Measurements from ENCODE around the gene UBE2O.

Gene UBE2O

GRCh38 chr17:76419576-76420260, 33.2 kb downstream of the UBE2O start:
- H3K9me2 ChIP-seq (replicated peaks; ENCODE audit: insufficient read depth, low read length) = no peaks in the 10 kb centered on the region
- peaks cover 36% of the 10 kb centered on the region for H3K4me1 ChIP-seq (ENCODE audit: low read length)
- H2AFZ ChIP-seq (ENCODE audit: low read length) = peak overlapping the region; percentile 22; the same call in 1 of the 2 replicates
- peak overlapping the region; percentile 93 for H3K4me2 ChIP-seq (ENCODE audit: low read depth, low read length)
- H3K27me3 ChIP-seq (replicated peaks; ENCODE audit: insufficient read depth, low read length) = no peaks in the 10 kb centered on the region
- H3K36me3 ChIP-seq (replicated peaks; ENCODE audit: insufficient read depth, low read length) = no peaks in the 10 kb centered on the region
- H4K20me1 ChIP-seq (ENCODE audit: insufficient read depth, low read length) = no peaks in the 10 kb centered on the region
- peaks cover 78% of the 10 kb centered on the region for H3K79me2 ChIP-seq (ENCODE audit: low read length)
- peak overlapping the region; percentile 50; the same call in 1 of the 2 replicates for H3K9ac ChIP-seq (ENCODE audit: low read length)
- peak overlapping the region; percentile 47 for H3K4me3 ChIP-seq (ENCODE audit: low read length)
- H3F3A ChIP-seq (ENCODE audit: insufficient read depth, low read length) = peaks cover 15% of the 10 kb centered on the region
- TF ChIP-seq CTCF (IDR thresholded peaks at IDR 0.05; ENCODE audit: low read length) (no peak), EZH2phosphoT487 (IDR thresholded peaks at IDR 0.05; ENCODE audit: low read length) (no peak), EZH2 (optimal IDR thresholded peaks at IDR 0.05; ENCODE audit: low read depth, low read length) (no peak)
- peak overlapping the region; percentile 77 for H3K27ac ChIP-seq (ENCODE audit: low read length)
- peak; percentile 72 for DNase-seq
- no peaks in the 10 kb centered on the region for H3K9me3 ChIP-seq (replicated peaks; ENCODE audit: insufficient read depth, low read length)

DNA sequence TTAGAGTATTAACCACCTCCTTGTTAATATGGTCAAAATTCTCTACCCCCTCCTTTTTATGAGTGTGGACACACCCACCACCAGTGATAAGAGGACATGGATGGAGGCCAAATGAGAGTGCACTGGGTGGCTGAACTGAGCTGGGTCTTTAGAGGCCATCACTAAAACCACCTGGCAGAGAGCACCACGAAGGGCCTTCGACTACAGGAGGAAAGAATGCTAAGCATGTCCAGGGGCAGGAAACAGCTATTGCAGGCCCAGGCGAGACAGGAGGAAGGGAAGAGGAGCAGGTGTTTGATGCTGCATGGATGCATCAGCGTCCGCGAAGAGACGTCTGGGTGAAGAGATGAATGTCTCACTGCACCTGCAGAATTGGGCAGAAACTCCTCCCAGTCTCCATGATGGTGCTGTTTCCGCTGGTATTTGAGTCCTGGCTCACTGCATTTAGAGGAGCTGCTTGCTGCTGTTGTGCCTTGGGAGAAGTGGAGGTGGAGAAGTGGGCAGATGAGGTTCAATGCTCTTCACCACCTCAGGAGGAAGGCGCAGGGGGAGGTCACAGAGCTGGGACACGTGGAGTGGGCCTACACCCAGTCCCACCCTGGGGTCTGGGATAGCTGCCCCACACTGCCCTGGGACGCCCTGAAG, 35.3 kb downstream of the UBE2O start:
- Histone ChIP-seq H3K4me3 (ENCODE audit: low read length) (no peak overlapping the region), H3K9ac (ENCODE audit: low read length) (no peak overlapping the region), H3K27ac (ENCODE audit: low read length) (no peak overlapping the region), H3K9me3 (replicated peaks; ENCODE audit: insufficient read depth, low read length) (no peaks in the 10 kb centered on the region), H2AFZ (ENCODE audit: low read length) (no peak overlapping the region), H3K27me3 (replicated peaks; ENCODE audit: insufficient read depth, low read length) (no peaks in the 10 kb centered on the region), H3K79me2 (ENCODE audit: low read length) (peaks cover 91% of the 10 kb centered on the region), H3K9me2 (replicated peaks; ENCODE audit: insufficient read depth, low read length) (no peaks in the 10 kb centered on the region), H3K4me1 (ENCODE audit: low read length) (peaks cover 36% of the 10 kb centered on the region), H4K20me1 (ENCODE audit: insufficient read depth, low read length) (no peaks in the 10 kb centered on the region), H3K36me3 (replicated peaks; ENCODE audit: insufficient read depth, low read length) (no peaks in the 10 kb centered on the region), H3F3A (ENCODE audit: insufficient read depth, low read length) (peaks cover 15% of the 10 kb centered on the region), H3K4me2 (ENCODE audit: low read depth, low read length) (no peak overlapping the region)
- no peak for DNase-seq
- no peak for TF ChIP-seq EZH2phosphoT487 (IDR thresholded peaks at IDR 0.05; ENCODE audit: low read length)
- no peak for TF ChIP-seq CTCF (IDR thresholded peaks at IDR 0.05; ENCODE audit: low read length)
- no peak for TF ChIP-seq EZH2 (optimal IDR thresholded peaks at IDR 0.05; ENCODE audit: low read depth, low read length)

DNA sequence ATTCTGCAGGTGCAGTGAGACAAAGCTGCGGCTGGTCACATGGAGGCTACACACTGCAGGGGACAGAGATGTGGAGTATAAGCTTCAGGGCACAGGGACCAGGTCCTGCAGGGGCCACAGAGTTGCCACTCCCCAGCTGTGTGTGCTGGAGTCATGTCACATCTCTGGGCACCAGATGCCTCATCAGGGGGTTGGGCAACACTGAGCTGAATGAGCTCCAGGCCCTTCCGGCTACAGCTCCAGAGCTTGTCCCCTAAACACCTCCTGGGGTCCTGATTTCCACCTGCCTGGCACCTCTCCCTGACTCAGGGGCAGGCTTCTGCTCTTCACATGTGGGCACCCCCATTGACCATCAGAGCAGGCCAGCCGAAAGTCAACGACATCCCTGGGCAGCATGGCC, 36.1 kb downstream of the UBE2O start:
- H3K36me3 ChIP-seq (replicated peaks; ENCODE audit: insufficient read depth, low read length) = no peaks in the 10 kb centered on the region
- H3K9ac ChIP-seq (ENCODE audit: low read length) = no peak overlapping the region
- H3F3A ChIP-seq (ENCODE audit: insufficient read depth, low read length) = peaks cover 15% of the 10 kb centered on the region
- H3K4me2 ChIP-seq (ENCODE audit: low read depth, low read length) = no peak overlapping the region
- peaks cover 84% of the 10 kb centered on the region for H3K79me2 ChIP-seq (ENCODE audit: low read length)
- H3K9me2 ChIP-seq (replicated peaks; ENCODE audit: insufficient read depth, low read length) = no peaks in the 10 kb centered on the region
- H3K4me1 ChIP-seq (ENCODE audit: low read length) = peaks cover 36% of the 10 kb centered on the region
- no peaks in the 10 kb centered on the region for H4K20me1 ChIP-seq (ENCODE audit: insufficient read depth, low read length)
- no peak for TF ChIP-seq EZH2phosphoT487 (IDR thresholded peaks at IDR 0.05; ENCODE audit: low read length)
- H3K9me3 ChIP-seq (replicated peaks; ENCODE audit: insufficient read depth, low read length) = no peaks in the 10 kb centered on the region
- no peak overlapping the region for H3K27ac ChIP-seq (ENCODE audit: low read length)
- no peak overlapping the region for H2AFZ ChIP-seq (ENCODE audit: low read length)
- DNase-seq = no peak
- no peak overlapping the region for H3K4me3 ChIP-seq (ENCODE audit: low read length)
- no peaks in the 10 kb centered on the region for H3K27me3 ChIP-seq (replicated peaks; ENCODE audit: insufficient read depth, low read length)

DNA sequence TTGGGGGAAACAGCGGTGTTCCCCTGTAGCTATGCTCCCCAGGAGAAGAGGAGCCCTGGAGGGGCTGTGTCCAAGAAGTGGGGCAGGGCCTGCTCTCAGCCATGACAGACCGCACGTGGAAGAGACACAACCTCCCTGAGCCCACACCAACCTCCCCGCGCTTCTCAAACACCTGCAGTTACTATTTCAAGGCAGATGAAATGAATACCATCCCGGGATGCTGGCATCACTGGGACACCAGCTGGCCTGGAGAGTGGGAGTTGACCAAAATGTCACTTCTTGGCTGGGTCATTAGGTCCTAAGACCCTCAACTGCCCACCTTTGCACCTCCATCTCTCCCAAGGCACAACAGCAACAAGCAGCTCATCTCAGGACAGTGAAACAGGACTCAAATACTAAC, 36.5 kb downstream of the UBE2O start:
- Histone ChIP-seq H3K9me2 (replicated peaks; ENCODE audit: insufficient read depth, low read length) (no peaks in the 10 kb centered on the region), H3F3A (ENCODE audit: insufficient read depth, low read length) (peaks cover 15% of the 10 kb centered on the region), H3K79me2 (ENCODE audit: low read length) (peaks cover 80% of the 10 kb centered on the region), H3K4me3 (ENCODE audit: low read length) (no peak overlapping the region), H3K9me3 (replicated peaks; ENCODE audit: insufficient read depth, low read length) (no peaks in the 10 kb centered on the region), H3K27ac (ENCODE audit: low read length) (no peak overlapping the region), H3K9ac (ENCODE audit: low read length) (no peak overlapping the region), H2AFZ (ENCODE audit: low read length) (no peak overlapping the region), H3K4me2 (ENCODE audit: low read depth, low read length) (no peak overlapping the region), H3K4me1 (ENCODE audit: low read length) (peaks cover 36% of the 10 kb centered on the region), H4K20me1 (ENCODE audit: insufficient read depth, low read length) (no peaks in the 10 kb centered on the region), H3K36me3 (replicated peaks; ENCODE audit: insufficient read depth, low read length) (no peaks in the 10 kb centered on the region), H3K27me3 (replicated peaks; ENCODE audit: insufficient read depth, low read length) (no peaks in the 10 kb centered on the region)
- TF ChIP-seq CTCF (IDR thresholded peaks at IDR 0.05; ENCODE audit: low read length) = no peak
- no peak for TF ChIP-seq EZH2phosphoT487 (IDR thresholded peaks at IDR 0.05; ENCODE audit: low read length)
- TF ChIP-seq EZH2 (optimal IDR thresholded peaks at IDR 0.05; ENCODE audit: low read depth, low read length) = no peak
- DNase-seq = no peak

Measured in MM.1S (cell line).